Panc1 (cell line): ENCODE data around the gene ACACB. TPM values are rescaled to one million over a fixed set of nuclear protein-coding genes. Genes with fewer than 3 reads are reported as not detected.

ENCODE experiments used
- ATAC-seq: fragments of 200-7000 bp; cut with Tn5 transposase; 2 replicates; pipeline ENCODE4 v1.9.1; 2020; ENCODE audit warnings: mild to moderate bottlenecking, moderate library complexity
- BruUV-seq: library from RNA; stranded (reverse); fragments of 400-500 nt; replicated peaks from 2 replicates; lab custom pipeline; 2021; lab: Mats Ljungman, UMichigan
- CTCF ChIA-PET: fragments of 300-600 bp; sonication (Branson Sonifier 250); formaldehyde crosslinking; loops from one replicate; lab custom pipeline; 2022; ENCODE audit warnings: antibody characterized with exemption; lab: Charles Lee
- POLR2A ChIA-PET: fragments of 300-600 bp; sonication (Branson Sonifier 250); formaldehyde crosslinking; loops from one replicate; lab custom pipeline; 2022; ENCODE audit warnings: antibody characterized with exemption; lab: Charles Lee
- DNase-seq: peaks from one replicate; pipeline ENCODE4 v3.0.0-alpha.2; 2010; ENCODE audit warnings: low read depth, low spot score
- H3K27ac ChIP-seq: 2 replicates; pipeline ENCODE4 v1.5.1; 2011; ENCODE audit warnings: mild to moderate bottlenecking, low read length, inconsistent platforms
- H3K27me3 ChIP-seq: fragments of 200-500 bp; sonication (Bioruptor generic); 2 replicates; pipeline ENCODE4 v1.6.0; 2014; ENCODE audit warnings: low read length, inconsistent platforms; ENCODE audit not compliant: control insufficient read depth, insufficient read depth
- H3K36me3 ChIP-seq: fragments of 200-500 bp; sonication (Bioruptor generic); 2 replicates; pipeline ENCODE4 v1.5.1; 2014; ENCODE audit warnings: inconsistent platforms, mild to moderate bottlenecking, low read length, moderate library complexity; ENCODE audit not compliant: control insufficient read depth, insufficient read depth
- H3K4me1 ChIP-seq: 2 replicates; pipeline ENCODE4 v1.5.1; 2011; ENCODE audit warnings: inconsistent platforms, mild to moderate bottlenecking, low read length, moderate library complexity; ENCODE audit not compliant: control insufficient read depth, insufficient read depth
- H3K4me3 ChIP-seq, 2 experiments: 2 replicates each; pipeline ENCODE4 v1.5.1; 2011 to 2012; ENCODE audit warnings: low read depth in 2 of 2, low read length in 2 of 2, mild to moderate bottlenecking in 2 of 2, inconsistent platforms in 1 of 2, moderate library complexity in 1 of 2
- H3K9me3 ChIP-seq: fragments of 200-500 bp; sonication (Bioruptor generic); 2 replicates; pipeline ENCODE4 v1.5.1; 2014; ENCODE audit warnings: low read depth, mild to moderate bottlenecking, inconsistent platforms, low read length, moderate library complexity; ENCODE audit not compliant: control insufficient read depth, insufficient read depth
- CTCF ChIP-seq: fragments of 450-650 bp; IDR thresholded peaks from 2 replicates; pipeline ENCODE4 v1.5.1; 2017; ENCODE audit warnings: mild to moderate bottlenecking
- POLR2AphosphoS5 ChIP-seq: IDR thresholded peaks from 2 replicates; pipeline ENCODE4 v1.6.1; 2012; ENCODE audit warnings: mild to moderate bottlenecking, low read depth, low read length, moderate library complexity
- REST ChIP-seq, 2 experiments: IDR thresholded peaks; 2 replicates each; pipeline ENCODE4 v1.6.1; 2011 to 2012; ENCODE audit warnings: low read depth in 2 of 2, control low read depth in 1 of 2, low read length in 1 of 2, mild to moderate bottlenecking in 1 of 2, moderate library complexity in 1 of 2; ENCODE audit not compliant: insufficient read depth in 1 of 2
- SIN3A ChIP-seq: IDR thresholded peaks from 2 replicates; pipeline ENCODE4 v1.6.1; 2012; ENCODE audit warnings: low read depth, mild to moderate bottlenecking, low read length, moderate library complexity, borderline replicate concordance; ENCODE audit not compliant: insufficient read depth
- TCF7L2 ChIP-seq: IDR thresholded peaks from 2 replicates; pipeline ENCODE4 v1.6.1; 2011; ENCODE audit warnings: mild to moderate bottlenecking, low read depth, low read length, inconsistent platforms
- in situ Hi-C: cut with HindIII; loops from 2 replicates; pipeline ENCODE4 v1.10.0; 2016; ENCODE audit warnings: low sequenced_read_pairs, low pct_unique_long_range_greater_than_20kb
- intact Hi-C: fragments of 100-400 bp; cut with micrococcal nuclease; formaldehyde crosslinking; loops from one replicate; pipeline ENCODE4 v1.10.0; 2022; ENCODE audit not compliant: unreplicated experiment
- total RNA-seq: library from RNA; stranded (reverse); gene quantifications from one replicate; pipeline ENCODE4 v1.2.1, GENCODE V29; 2021; ENCODE audit not compliant: unreplicated experiment

ACACB gene
- total RNA-seq, 1 experiment from 2014 or later, result 12.3 TPM

GRCh38 chr12:109253913-109254544 lies 137.6 kb downstream of the ACACB start:
- POLR2A ChIA-PET, result no interaction called here
- CTCF ChIA-PET, result no interaction called here
- TF ChIP-seq REST (IDR thresholded peaks at IDR 0.05; ENCODE audit: insufficient read depth in 1 of 2, low read depth in 2 of 2, low read length in 1 of 2) (no peak), CTCF (no peak; the same call in 1 of the 2 replicates), POLR2AphosphoS5 (no peak), SIN3A (no peak), TCF7L2 (no peak)
- Histone ChIP-seq H3K27me3 (no peaks in the 10 kb centered on the region), H3K9me3 (peaks cover 7% of the 10 kb centered on the region; the same call in 1 of the 2 replicates), H3K4me3 (no peak overlapping the region), H3K27ac (no peak overlapping the region), H3K4me1 (no peaks in the 10 kb centered on the region), H3K36me3 (no peaks in the 10 kb centered on the region)
- ATAC-seq (no peak), DNase-seq (no peak)
- BruUV-seq, result no TSS peak
- intact Hi-C loops, result loop anchor here (10.0 kb wide), 1 partner anchor 139 kb away; the partner anchor contains the start of gene ACACB
- in situ Hi-C loops, result no loop called here

GRCh38 chr12:109255377-109255776 lies 139.0 kb downstream of the ACACB start:
- no peak for DNase-seq
- Histone ChIP-seq H3K9me3 (peaks cover 7% of the 10 kb centered on the region; the same call in 1 of the 2 replicates), H3K4me3 (no peak overlapping the region), H3K4me1 (no peaks in the 10 kb centered on the region), H3K27ac (no peak overlapping the region), H3K36me3 (no peaks in the 10 kb centered on the region), H3K27me3 (no peaks in the 10 kb centered on the region)
- in situ Hi-C loops, result no loop called here
- intact Hi-C loops, result loop anchor here (10.0 kb wide), 1 partner anchor 141 kb away; the partner anchor contains the start of gene ACACB
- no peak for TF ChIP-seq SIN3A
- no peak for TF ChIP-seq POLR2AphosphoS5
- TF ChIP-seq TCF7L2, result no peak
- peak; percentile 59 for TF ChIP-seq CTCF
- POLR2A ChIA-PET, result no interaction called here
- no TSS peak for BruUV-seq
- ATAC-seq, result peak; percentile 77; the same call in 1 of the 2 replicates
- CTCF ChIA-PET, result interaction anchor here (0.6 kb wide), 1 partner anchor 141 kb away, joined by 3 read pairs; no protein-coding TSS in a partner anchor
